Diencephalon (tissue), 1 donor: ENCODE results near the gene TAS2R41. TPM values are rescaled to one million over a fixed set of nuclear protein-coding genes. Genes with fewer than 3 reads are reported as not detected.

Source experiments
- total RNA-seq: library from RNA; depleted of rRNA; stranded (reverse); fragments of >200 nt; gene quantifications from one replicate; pipeline ENCODE4 v1.2.3, GENCODE V29; 2014

Gene TAS2R41
- not detected for total RNA-seq

GRCh38 chr7:143477501-143478150 is at the start of gene TAS2R41:
Gene TAS2R41, plus strand, starts transcription at chr7:143477873. Its CDS starts 0 bp downstream, at chr7:143477873.

GRCh38 chr7:143443153-143443552 is 34.5 kb upstream of the TAS2R41 start, which contains the start of gene TAS2R60:
Gene TAS2R60, plus strand, starts transcription at chr7:143443453. Its CDS starts 0 bp downstream, at chr7:143443453.

Other genes starting within 250 kb of the TAS2R41 start
- gene GSTK1, start 214.4 kb upstream of the TAS2R41 start, total RNA-seq, result 46.1 TPM
- gene TMEM139, start 192.9 kb upstream of the TAS2R41 start, total RNA-seq, result 0.46 TPM
- gene CASP2, start 189.5 kb upstream of the TAS2R41 start, total RNA-seq, result 12.5 TPM
- not detected for gene CLCN1, start 161.8 kb upstream of the TAS2R41 start, total RNA-seq
- gene FAM131B, start 115.2 kb upstream of the TAS2R41 start, total RNA-seq, result 78.4 TPM
- gene ZYX, start 96.5 kb upstream of the TAS2R41 start, total RNA-seq, result 13.1 TPM
- gene EPHA1, start 69.0 kb upstream of the TAS2R41 start, total RNA-seq, result 7.8 TPM
- not detected for gene TAS2R60, start 34.4 kb upstream of the TAS2R41 start, total RNA-seq
- 0.69 TPM for gene CTAGE15, start 93.9 kb downstream of the TAS2R41 start, total RNA-seq
- 0.92 TPM for gene TCAF2, start 143.1 kb downstream of the TAS2R41 start, total RNA-seq